ELR (cell line): ENCODE measurements around the gene MAPKAPK3.
A peak's percentile ranks its signal among the peaks of the same experiment; 100 is the strongest.

Source experiments
- DNase-seq: peaks from one replicate; pipeline ENCODE4 v3.0.0-alpha.2; 2015; ENCODE audit warnings: low read depth

The MAPKAPK3 gene

DNA sequence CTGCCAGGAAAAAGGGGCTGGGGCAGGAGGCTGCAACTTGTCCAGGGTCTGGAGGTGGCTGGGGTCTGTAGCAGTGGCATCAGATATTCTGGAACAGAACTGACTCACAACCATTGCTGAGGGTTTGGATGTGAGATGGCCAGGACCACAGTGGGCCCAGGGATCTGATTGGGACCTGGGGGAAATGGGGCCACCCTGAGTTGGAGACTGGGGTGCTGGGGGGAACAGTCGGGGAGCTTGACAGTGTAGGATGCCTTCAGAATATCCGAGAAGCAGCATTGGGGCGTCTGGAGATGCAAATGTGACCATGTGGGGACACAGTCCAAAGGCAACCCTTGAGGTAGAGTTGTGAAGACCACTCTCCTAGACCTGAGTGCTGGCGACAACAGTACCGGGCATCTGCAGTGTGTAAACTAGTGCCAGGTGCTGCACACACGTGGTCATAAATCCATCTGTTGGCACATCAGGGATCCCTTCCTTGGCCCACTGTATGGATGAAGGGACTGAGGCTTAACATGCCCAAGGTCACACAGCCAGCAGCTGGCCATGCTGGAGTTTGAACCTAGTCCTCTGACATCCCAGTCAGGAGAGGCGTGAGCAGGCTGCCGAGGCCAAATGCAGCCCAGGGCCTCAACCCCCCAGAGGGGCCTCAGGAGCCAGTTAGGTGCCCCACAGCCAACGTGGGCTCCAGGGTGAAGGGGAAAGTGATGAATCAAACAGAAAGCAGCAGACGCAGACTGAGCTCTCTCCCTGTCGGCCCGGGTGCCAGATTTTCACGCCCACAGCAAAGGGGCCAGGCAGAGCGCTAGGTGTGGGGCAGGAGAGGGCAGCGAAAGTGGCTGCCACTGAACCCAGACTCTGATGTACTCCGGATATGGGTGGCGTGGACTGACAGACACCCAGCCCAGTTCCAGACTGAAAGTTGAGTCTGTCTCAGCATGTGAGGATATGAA is 28.9 kb upstream of the MAPKAPK3 start:
- DNase-seq = no peak

DNA sequence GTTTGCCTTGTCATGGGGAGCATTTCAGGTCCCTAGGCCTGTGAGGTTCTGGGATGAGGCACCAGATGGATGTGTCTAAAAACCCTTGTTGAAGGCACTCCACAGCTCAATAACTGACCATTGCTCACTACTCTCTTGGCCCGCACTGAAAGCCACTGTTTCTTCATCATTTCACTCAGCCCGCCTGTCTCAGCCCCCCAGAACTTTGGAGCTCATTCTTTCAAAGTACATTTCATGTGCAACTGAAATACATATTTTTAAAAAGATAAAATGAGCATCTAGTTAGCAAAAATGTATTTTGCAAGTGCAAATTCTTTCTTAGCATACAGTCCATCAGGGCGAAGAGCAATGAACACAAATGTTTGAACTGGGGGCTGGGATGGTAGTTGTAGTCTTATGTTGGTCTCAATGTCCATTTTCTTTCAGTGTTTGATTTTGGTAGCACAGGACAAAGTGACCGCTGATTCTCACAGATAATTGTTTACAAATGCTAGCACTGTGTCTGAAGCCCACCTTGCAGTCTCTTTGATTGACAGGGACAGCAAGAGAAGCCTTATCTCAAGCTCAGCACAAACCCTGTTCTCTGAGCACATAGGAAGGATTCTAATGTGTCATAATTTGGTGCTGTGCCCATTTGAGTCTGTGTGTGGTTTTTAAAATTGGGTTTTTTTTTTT is 28.1 kb upstream of the MAPKAPK3 start:
- peak; percentile 23 for DNase-seq

DNA sequence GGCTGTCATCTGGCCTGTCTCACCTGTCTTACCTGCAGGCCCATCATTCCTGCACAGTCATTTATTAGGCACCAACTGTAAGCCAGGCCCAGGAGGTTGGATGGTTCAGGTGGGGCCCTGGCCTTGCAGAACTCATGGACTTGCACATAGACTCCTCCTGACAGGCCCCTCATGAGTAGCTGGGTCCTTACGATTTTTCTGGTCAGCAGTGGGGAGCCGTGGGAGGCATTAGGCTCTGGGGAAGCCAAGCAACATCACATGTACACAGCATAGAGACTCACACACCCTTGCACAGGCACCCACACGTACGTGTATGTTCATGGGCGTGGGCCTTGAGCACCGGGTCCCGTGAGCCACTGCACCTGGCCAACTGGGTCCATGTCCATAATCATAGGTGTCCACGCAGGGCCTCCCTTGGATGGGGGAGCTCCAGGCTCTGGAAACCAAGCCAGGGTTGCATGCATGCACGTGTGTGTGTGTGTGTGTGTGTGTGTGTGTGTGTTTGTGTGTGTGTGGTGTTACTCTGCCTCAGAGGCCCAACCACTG is 25.7 kb upstream of the MAPKAPK3 start:
- no peak for DNase-seq

DNA sequence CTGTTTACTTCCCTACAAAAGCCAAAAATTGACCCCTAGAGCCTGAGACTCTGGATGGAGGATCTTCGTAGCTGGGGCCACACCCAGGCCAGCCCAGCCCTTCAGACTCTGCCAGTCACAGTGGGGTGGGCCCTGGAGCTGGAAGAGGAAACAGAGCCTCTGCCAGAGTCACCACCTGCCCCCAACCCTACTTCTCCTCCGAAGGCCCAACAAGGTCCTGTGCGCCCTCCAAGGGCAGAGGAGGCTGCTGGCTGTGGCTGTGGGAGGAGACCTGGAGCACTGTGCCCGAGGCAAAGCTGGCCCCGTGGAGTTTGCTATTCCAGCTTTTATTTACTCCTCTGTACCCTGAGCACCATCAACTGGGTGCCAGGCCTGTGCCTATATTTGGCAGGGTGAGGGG is 24.4 kb upstream of the MAPKAPK3 start:
- DNase-seq = no peak

DNA sequence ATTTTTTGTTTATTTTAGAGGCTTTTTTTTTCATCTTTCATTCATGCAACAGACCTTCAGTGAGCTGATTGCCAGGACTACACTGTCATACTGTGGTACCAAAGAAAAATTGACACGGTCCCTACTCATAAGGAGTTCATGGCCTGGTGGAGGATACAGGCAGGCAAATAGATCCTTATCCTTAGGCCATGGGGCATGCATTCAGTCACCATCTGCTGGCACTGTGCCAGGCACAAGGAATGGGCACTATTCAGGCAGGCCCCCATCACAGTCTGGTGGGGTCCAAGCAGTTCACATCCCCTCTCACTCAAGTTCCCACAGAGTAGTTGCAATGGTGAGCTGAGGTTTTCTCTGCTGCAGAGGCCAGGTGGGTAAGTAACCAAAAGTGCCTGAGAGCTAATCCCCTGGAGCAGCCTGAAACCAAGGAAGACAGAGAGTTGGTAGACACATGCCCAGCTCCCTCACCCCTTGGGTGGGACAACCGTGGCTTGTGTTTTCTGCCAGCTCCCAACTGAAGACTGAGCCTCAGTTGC is 22.6 kb upstream of the MAPKAPK3 start:
- DNase-seq = no peak

DNA sequence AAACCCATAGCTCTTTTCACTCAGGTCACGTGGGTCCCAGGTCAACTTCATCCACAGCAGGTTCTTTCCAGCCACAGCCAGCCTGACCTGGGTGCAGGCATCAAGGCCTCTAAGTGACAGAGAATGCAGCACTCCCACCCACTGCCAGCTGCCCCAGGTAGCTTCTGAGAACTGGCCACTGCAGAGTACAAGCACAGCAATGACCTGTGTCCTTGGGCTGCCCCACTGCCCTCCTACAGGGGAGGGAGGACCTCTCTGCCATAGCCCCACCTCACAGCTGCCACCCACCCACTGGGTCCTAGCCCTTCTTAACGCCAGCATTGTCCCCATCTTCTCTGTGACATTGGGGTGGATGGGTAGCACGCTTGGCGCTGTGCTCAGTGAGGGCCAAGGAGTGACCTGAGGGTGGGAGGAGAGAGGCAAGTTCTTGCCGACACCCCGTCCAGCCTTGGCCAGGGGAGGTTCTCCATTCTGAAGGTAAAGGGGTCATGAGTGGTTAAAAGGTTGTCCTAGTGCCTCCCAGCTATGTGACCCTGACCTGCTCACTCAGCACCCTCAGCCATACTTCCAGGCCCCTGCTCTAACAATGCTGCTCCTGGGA is 17.7 kb upstream of the MAPKAPK3 start:
- no peak for DNase-seq

DNA sequence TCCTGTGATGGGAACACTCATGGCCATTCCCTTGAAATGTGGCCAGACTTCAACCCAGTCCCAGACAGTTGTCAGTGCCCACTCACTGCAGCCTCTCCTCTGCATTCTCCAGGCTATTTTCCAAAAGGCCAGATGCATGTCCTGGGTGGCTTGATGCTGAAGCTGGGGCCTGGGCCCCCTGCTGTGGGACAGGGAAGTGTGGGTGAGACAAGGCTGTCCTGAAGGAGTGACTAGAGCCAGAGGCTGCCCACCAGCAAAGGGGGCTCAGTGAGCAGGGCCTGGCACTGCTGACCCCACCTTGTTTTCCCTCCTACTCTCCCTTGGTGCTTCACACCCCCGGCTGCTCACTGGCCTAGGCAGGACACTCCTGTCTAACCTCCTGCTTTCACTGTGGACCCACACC is 17.2 kb upstream of the MAPKAPK3 start:
- no peak for DNase-seq

DNA sequence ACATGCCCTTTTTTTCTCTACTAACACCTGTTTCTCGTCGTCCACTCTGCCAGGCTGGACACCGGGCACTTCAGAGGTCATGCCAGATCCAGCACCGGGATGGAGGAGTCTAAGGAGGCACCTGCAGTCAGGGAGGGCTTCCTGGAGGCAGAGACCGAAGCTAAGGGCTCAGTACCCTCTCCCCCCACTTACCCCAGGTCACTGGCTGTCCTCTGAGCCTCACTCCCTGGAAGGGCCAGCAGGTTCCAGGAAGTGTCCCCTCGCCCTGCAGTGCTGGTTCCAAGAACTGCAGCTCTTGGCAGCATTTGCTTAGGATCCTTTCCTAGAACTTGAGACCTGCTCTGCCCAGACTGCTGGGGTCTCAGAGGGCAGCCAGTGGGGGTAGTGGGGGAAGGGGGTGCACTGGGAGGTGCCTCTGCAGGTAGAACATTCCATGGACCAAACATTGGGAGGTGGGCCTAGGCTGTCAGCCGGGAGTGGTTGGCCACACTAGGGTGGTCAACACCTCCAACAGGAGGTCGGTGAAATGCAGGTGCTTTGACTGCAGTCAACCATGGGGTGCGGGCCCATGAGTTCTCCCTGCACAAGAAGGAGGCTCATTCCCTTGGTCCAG is 16.7 kb upstream of the MAPKAPK3 start:
- no peak for DNase-seq

DNA sequence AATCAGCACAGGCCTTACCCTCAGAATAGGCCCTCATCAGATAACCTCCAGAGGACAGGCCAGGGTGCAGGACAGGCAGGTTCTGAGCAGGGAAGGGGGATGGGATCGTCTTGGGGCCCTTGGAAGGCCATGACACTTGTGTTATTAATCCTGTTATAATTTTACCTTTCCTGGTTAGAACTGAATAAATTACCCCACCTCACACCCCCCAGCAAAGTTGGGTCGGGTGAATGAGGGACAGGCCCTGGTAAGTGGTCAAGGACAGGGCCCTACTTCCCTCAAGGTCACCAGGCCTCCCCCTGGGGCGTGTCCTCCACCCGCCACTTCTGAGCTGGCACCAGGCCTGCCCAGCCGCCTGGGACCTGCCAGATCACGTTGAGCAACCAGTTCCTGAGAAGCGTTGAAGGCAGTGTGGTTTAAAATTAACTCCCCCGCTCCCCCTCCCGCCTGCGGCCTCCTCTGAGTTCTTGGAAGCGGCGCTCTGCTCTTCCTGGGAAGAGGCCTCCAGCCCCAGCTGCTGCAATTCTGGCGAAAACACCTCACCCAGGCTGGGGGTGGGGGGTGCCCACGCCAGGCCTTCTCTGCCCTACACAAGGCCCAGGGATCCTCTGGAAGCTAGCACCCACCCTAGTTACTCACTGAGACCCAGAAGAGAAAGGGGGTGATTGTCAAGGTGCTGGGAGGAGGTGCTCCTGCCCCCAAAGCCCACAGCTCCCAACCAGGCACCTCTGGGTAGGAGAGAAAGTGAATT is 15.9 kb upstream of the MAPKAPK3 start:
- peak; percentile 76 for DNase-seq

DNA sequence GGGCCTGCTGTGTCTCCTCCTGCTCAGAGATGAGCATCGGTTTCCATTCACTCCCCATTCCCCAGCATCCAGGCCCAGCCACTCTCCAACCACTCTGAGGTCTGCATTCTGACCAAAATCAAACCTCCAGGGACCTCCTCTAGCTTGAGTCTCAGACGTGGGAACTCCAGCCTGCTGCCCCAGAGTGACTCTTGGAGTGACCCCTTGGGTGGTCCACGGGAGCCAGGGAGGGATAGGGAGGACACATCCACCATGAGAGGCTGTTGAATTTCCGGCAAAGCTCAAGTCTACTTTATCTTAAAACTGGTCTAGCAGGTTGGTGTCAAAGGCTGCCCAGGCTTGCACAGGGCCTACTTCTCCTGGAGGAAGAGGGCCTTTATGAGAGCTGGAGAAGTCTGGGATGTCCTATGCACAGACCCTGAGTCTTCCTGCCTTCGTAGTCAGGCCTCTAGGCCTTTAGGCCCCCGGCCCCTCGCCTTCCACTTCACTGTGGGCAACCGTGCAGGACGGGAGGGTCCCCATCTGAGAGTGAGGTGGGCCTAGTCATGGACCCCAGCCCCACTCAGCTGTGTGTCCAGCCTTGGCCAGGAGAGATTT is 14.3 kb upstream of the MAPKAPK3 start:
- no peak for DNase-seq

DNA sequence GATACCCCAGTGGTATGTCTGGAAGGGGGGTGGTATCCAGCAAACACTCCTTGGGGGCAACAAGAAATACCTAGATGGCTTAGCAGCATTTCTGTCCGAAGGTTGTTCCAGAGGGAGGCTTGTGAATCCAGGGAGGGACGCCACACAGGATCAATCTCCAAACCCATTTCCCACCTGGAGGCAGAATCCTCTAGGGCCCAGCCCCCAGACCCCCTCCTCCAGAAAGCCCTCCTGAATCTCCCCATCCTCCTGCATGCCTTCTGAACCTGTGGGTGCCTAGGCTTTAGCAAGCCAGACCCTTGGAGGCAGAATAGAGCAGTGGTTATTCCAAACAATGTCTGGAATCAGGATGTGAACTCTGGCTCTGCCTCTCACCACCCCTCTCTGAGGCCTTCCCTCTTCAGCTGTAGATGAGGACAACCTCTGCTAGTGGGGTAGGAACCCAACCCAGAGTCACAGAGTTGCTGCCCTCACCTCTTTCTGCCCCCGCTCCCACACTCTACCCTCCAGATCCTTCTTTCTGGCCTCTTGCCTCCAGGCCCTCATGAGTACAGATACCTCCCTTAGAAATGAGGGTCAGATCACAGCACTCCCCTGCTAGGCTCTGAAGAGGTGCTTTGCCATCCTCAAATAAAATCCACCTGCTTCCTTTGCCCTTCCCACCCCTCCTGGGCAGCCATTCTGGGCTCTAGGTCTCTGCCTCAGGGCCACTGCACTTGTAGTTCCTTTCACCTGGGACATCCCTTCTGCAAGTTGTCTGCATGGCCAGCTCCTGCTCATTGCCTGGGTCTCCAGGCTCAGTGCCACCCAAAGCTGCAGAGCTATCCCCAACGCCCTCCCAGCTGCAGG is 13.5 kb upstream of the MAPKAPK3 start:
- no peak for DNase-seq

DNA sequence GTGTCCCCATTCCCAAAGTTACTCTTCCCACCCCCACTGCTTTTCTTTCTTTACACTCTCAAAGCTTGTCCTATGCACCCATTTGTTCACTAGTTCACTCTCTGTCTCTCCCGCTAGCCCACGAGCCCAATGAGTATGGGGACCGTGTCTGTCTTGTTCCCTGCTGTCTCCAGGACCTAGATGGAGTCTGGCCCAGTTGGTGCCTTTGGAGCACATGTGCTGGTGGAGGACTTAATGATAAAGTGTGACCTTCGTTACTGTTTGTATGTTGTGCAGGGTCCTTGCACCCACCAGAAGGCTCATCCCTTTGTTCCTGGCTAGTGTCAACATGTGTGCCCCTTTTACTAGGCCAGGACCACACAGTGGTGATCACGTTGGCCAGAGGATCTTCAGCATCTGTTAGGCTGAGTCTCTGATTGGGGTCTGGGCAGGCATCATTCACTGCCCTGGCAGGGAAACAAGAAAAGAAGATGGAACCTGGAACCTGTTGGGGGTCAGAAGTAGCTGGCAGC is 12.8 kb upstream of the MAPKAPK3 start:
- DNase-seq = no peak

DNA sequence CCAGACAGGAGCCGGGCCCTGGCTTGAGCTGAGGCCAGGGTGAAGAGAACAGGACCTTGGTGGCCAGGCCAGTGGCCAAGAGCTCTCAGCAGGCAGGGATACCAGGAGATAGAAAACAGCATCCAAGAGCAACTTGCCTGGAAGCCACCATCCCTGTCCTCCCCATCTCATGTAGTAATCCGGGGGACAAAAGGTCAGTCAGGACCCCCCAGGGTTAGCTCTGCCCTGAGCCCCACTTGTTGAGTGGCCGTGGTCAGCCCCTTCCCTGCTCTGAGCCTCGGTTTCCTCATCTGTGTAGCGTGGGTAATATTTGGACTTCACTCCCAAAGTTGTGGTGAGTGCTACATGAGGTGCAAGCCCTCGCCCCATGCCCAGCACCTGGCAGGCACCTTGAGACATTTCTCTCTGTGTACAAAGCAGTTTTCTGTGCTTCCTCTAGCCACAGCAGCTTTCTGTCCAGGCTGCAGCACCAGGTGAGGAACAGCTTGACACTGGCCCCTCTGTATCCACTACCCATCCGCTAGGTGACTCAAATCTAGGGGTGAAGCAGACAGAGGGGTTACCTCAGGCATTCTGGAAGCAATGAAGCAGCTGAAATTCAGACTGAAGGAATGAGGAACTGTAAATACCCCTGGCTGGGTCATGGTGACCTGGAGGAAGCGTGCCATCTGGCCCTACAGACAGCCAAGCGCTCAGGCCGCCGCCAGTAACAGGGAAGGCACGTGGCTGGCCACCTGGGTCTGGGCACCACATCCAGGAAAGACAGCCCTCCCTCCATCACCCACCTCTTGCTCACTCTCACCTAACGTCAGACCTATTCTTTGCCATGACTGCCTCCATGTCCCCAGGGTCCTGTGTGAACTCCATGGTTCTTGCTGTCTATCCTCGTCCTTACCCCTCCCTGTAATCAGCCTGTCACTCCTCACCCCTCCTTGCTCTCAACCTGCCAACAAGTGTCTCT is 12.0 kb upstream of the MAPKAPK3 start:
- no peak for DNase-seq

DNA sequence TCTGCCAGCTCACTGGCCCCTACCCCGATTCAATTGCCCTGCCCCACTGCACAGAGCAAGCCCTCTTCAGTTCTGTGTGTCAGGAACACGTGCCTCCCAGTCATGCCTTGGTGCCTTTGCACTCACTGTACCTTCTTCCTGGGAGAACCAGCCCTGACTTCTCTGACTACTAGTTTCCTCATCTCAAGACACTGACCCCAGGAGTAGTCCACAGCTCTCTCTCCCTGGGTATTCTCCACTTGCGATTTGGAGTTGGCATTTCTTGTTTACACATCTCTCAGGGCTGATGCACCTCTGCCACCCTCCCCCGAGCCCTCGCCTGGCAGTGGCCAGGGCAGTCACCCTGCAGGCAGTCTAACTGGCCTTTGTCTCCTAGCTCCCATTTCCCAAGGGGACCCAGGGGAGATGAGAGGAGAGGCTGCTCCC is 11.0 kb upstream of the MAPKAPK3 start:
- no peak for DNase-seq

DNA sequence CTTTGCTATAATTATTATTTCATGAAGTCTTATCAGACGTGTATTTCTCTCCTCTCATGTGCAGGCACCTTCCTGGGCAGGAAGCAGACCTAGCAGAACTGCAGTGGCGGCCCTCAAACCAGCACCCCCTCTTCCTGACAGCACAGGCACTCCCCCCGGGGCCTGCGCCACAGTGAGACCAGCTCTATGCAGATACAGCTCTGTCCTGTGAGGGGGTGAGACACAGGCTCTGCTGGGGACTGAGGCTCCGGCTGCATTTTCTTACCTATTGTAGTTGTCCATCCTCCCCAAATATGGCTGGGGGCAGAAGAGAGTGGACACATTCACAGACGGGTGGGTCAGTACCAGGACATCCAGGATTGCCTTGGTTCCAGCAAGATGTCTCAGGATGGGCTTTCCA is 10.4 kb upstream of the MAPKAPK3 start:
- no peak for DNase-seq

DNA sequence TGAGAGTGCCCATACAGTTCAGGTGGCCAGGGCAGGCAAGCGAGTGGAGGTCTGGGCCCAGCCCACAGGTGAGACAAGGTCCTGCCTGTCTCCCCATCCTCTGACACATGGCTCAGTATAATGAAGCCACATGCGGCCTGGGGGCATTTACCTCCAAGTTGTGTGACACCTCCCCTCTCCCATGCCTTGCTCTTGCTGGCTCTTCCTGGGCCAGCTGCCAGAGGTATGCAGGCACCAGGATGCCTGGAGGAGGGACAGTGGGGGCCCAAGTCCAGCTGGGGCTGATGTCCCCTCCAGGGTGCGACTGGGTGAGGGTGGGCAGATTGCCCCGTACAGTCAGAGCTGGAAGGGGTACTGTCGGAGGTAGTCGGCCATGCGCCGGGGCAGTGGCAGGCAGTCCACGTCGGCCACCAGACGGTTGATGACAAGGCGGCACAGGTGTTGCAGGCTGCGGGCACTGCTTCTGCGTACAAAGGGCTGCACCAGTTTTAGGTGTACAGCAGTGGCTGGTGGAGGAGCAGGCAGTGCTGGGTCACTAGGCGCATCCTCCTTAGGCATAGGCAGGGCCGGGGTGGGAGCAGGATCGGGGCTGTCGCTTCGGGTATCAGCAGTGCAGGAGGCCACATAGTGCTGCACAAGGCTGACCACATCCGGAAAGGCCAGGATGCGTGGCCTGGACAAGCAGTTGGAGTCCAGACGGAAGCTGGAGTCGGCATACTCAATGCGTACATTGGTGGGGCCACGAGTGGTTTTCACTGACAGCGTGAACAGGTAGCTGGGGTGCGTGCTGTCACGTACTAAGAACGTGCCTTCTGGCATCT is 9.5 kb upstream of the MAPKAPK3 start:
- no peak for DNase-seq

DNA sequence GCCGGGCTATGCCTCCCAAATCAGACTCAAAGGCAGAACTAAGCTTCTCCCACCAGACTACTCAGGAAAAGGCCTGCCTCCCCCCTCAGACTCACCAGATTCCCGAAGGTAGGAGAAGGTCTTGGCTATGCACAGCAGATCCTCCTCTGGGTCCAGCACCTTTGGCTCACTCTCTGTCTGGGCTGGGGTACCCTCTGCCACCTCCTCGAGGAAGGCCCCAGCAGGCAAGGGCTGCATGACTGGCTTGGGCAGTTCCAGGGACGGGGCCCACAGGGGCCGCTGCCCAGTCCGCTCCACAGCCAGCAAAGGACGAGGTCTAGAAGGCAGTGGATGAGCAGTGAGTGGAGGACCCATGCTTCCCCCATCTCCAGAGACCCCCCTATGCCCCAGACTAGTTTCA is 8.7 kb upstream of the MAPKAPK3 start:
- no peak for DNase-seq
